ENCODE data around the gene ZFPM1. TPM values are rescaled to one million over a fixed set of nuclear protein-coding genes. Genes with fewer than 3 reads are reported as not detected.

Gene ZFPM1
- total RNA-seq, 4 donors from 2014 or later, result 4.2 to 9.3 (median 5.1) TPM

- no peaks in the 10 kb centered on the region for H3K4me1 ChIP-seq
- H3K9me3 ChIP-seq, result no peaks in the 10 kb centered on the region
- no peak for TF ChIP-seq POLR2A (IDR thresholded peaks at IDR 0.05)
- no peak for TF ChIP-seq EP300 (IDR thresholded peaks at IDR 0.05)
- TF ChIP-seq CTCF (IDR thresholded peaks at IDR 0.05), result no peak
- no peak for TF ChIP-seq POLR2AphosphoS5 (IDR thresholded peaks at IDR 0.05)
- DNase-seq (ENCODE audit: low spot score in 2 of 2), result no peak
- H3K36me3 ChIP-seq, result no peaks in the 10 kb centered on the region
- no peaks in the 10 kb centered on the region for H3K27me3 ChIP-seq
- H3K27ac ChIP-seq, result no peak overlapping the region
- H3K4me3 ChIP-seq, result no peak overlapping the region
- WGBS, result 100% methylated on average over 4 of the region's 6 CpGs
Observed at GRCh38 chr16:88486398-88487123, 33.5 kb downstream of the ZFPM1 start.

- H3K27ac ChIP-seq, result no peak overlapping the region
- no peaks in the 10 kb centered on the region for H3K4me1 ChIP-seq
- no peak for DNase-seq (ENCODE audit: low spot score in 2 of 2)
- WGBS, result 75% methylated on average over 2 of the region's 3 CpGs
- H3K36me3 ChIP-seq, result no peaks in the 10 kb centered on the region
- no peaks in the 10 kb centered on the region for H3K27me3 ChIP-seq
- no peak overlapping the region for H3K4me3 ChIP-seq
- no peaks in the 10 kb centered on the region for H3K9me3 ChIP-seq
- TF ChIP-seq EP300 (IDR thresholded peaks at IDR 0.05) (no peak), CTCF (IDR thresholded peaks at IDR 0.05) (no peak), POLR2A (IDR thresholded peaks at IDR 0.05) (no peak), POLR2AphosphoS5 (IDR thresholded peaks at IDR 0.05) (no peak)
Observed at GRCh38 chr16:88487124-88487432, 34.0 kb downstream of the ZFPM1 start.

GRCh38 chr16:88487920-88488851 is 35.1 kb downstream of the ZFPM1 start:
- H3K36me3 ChIP-seq, result no peaks in the 10 kb centered on the region
- H3K9me3 ChIP-seq, result no peaks in the 10 kb centered on the region
- WGBS, result 90% methylated on average over 36 of the region's 54 CpGs
- H3K27me3 ChIP-seq, result no peaks in the 10 kb centered on the region
- H3K4me1 ChIP-seq, result no peaks in the 10 kb centered on the region
- TF ChIP-seq POLR2A (IDR thresholded peaks at IDR 0.05) (no peak), EP300 (IDR thresholded peaks at IDR 0.05) (no peak), POLR2AphosphoS5 (IDR thresholded peaks at IDR 0.05) (no peak), CTCF (IDR thresholded peaks at IDR 0.05) (no peak)
- H3K4me3 ChIP-seq, result no peak overlapping the region
- DNase-seq (ENCODE audit: low spot score in 2 of 2), result no peak
- H3K27ac ChIP-seq, result no peak overlapping the region

- H3K27ac ChIP-seq, result no peak overlapping the region
- H3K4me1 ChIP-seq, result no peaks in the 10 kb centered on the region
- H3K4me3 ChIP-seq, result no peak overlapping the region
- H3K9me3 ChIP-seq, result no peaks in the 10 kb centered on the region
- WGBS, result 81% methylated on average over 8 of the region's 24 CpGs
- DNase-seq (ENCODE audit: low spot score in 2 of 2), result no peak
- no peaks in the 10 kb centered on the region for H3K27me3 ChIP-seq
- TF ChIP-seq POLR2AphosphoS5 (IDR thresholded peaks at IDR 0.05) (no peak), EP300 (IDR thresholded peaks at IDR 0.05) (no peak), CTCF (IDR thresholded peaks at IDR 0.05) (no peak), POLR2A (IDR thresholded peaks at IDR 0.05) (no peak)
- H3K36me3 ChIP-seq, result no peaks in the 10 kb centered on the region
Observed at GRCh38 chr16:88489163-88489741, 36.2 kb downstream of the ZFPM1 start.

All from suprapubic skin (tissue), 4 donors.